ENCODE data around the gene NPHS1.

The NPHS1 gene

DNA sequence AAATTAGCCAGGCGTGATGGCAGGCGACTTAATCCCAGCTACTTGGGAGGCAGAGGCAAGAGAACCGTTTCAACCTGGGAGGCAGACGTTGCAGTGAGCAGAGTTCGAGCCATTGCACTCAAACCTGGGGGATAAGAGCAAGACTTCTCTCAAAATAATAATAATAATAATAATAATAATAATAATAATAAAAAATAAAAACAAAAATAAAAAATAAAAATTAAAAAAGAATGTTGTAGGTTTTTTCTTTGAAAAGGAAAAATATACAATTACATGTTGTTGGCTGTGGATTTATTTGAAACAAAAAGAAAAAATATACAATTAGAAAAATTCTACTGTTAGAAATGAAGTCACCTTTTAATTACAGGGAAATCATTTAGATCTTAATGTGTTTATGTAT is 28.2 kb downstream of the NPHS1 start:
- CTCF ChIA-PET, result no interaction called here
- Histone ChIP-seq H3K9me3 (ENCODE audit: control insufficient read depth, insufficient read depth, low read depth, low read length) (no peaks in the 10 kb centered on the region), H3K27ac (ENCODE audit: extremely low read depth, low read depth, low read length) (no peak overlapping the region), H3K4me3 (ENCODE audit: low read depth, low read length) (no peak overlapping the region), H3K36me3 (ENCODE audit: control insufficient read depth in 2 of 2, insufficient read depth in 1 of 2, low read length in 2 of 2) (no peaks in the 10 kb centered on the region; a peak in 1 of 3 replicates), H3K4me1 (ENCODE audit: control insufficient read depth, insufficient read depth, low read length) (peaks cover 4% of the 10 kb centered on the region)
- TF ChIP-seq REPIN1 (tag by site-specific recombination; IDR thresholded peaks at IDR 0.05; ENCODE audit: low read depth) (peak; percentile 19; the same call in 1 of the 2 replicates), ZNF677 (tag by site-specific recombination; IDR thresholded peaks at IDR 0.05) (no peak), KLF9 (tag by site-specific recombination; IDR thresholded peaks at IDR 0.05; ENCODE audit: low read depth) (no peak)
- TF ChIP-seq, protein P1, sequence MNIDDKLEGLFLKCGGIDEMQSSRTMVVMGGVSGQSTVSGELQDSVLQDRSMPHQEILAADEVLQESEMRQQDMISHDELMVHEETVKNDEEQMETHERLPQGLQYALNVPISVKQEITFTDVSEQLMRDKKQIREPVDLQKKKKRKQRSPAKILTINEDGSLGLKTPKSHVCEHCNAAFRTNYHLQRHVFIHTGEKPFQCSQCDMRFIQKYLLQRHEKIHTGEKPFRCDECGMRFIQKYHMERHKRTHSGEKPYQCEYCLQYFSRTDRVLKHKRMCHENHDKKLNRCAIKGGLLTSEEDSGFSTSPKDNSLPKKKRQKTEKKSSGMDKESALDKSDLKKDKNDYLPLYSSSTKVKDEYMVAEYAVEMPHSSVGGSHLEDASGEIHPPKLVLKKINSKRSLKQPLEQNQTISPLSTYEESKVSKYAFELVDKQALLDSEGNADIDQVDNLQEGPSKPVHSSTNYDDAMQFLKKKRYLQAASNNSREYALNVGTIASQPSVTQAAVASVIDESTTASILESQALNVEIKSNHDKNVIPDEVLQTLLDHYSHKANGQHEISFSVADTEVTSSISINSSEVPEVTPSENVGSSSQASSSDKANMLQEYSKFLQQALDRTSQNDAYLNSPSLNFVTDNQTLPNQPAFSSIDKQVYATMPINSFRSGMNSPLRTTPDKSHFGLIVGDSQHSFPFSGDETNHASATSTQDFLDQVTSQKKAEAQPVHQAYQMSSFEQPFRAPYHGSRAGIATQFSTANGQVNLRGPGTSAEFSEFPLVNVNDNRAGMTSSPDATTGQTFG (tag by site-specific recombination; IDR thresholded peaks at IDR 0.05; ENCODE audit: borderline replicate concordance), result no peak
- POLR2A ChIA-PET, result no interaction called here

- Histone ChIP-seq H3K36me3 (ENCODE audit: control insufficient read depth in 2 of 2, insufficient read depth in 1 of 2, low read length in 2 of 2) (no peaks in the 10 kb centered on the region; a peak in 1 of 3 replicates), H3K9me3 (ENCODE audit: control insufficient read depth, insufficient read depth, low read depth, low read length) (no peaks in the 10 kb centered on the region), H3K27ac (ENCODE audit: extremely low read depth, low read depth, low read length) (no peak overlapping the region), H3K4me3 (ENCODE audit: low read depth, low read length) (no peak overlapping the region), H3K4me1 (ENCODE audit: control insufficient read depth, insufficient read depth, low read length) (peaks cover 4% of the 10 kb centered on the region)
- TF ChIP-seq OVOL3 (tag by site-specific recombination; IDR thresholded peaks at IDR 0.05) (no peak), ZNF341 (tag by site-specific recombination; IDR thresholded peaks at IDR 0.05; ENCODE audit: low read depth) (no peak), ZBTB17 (tag by site-specific recombination; IDR thresholded peaks at IDR 0.05) (peak; percentile 99), ZNF600 (tag by site-specific recombination; IDR thresholded peaks at IDR 0.05) (no peak)
- ChIA-PET CTCF (interaction anchor here (0.6 to 0.8 kb wide), 3 partner anchors 10 to 128 kb away, joined by 3 to 4 read pairs (median 3); no protein-coding TSS in a partner anchor), POLR2A (interaction anchor here (0.7 kb wide), 1 partner anchor 91 kb away, joined by 4 read pairs; no protein-coding TSS in a partner anchor)
These were observed 29.7 kb downstream of the NPHS1 start for GRCh38 chr19:35822579-35822978.

GRCh38 chr19:35818445-35818844 is 33.9 kb downstream of the NPHS1 start:
- POLR2A ChIA-PET, result interaction anchor here (0.7 to 1.3 kb wide), 3 partner anchors 27 to 146 kb away, joined by 3 to 9 read pairs (median 4); no protein-coding TSS in a partner anchor
- no peaks in the 10 kb centered on the region for H3K9me3 ChIP-seq (ENCODE audit: control insufficient read depth, insufficient read depth, low read depth, low read length)
- peaks cover 4% of the 10 kb centered on the region for H3K4me1 ChIP-seq (ENCODE audit: control insufficient read depth, insufficient read depth, low read length)
- no peak overlapping the region for H3K4me3 ChIP-seq (ENCODE audit: low read depth, low read length)
- H3K36me3 ChIP-seq (ENCODE audit: control insufficient read depth in 2 of 2, insufficient read depth in 1 of 2, low read length in 2 of 2), result no peaks in the 10 kb centered on the region; a peak in 1 of 3 replicates
- H3K27ac ChIP-seq (ENCODE audit: extremely low read depth, low read depth, low read length), result no peak overlapping the region
- CTCF ChIA-PET, result interaction anchor here (0.6 to 3.6 kb wide), 14 partner anchors 10 to 752 kb away, joined by 3 to 16 read pairs (median 8); no protein-coding TSS in a partner anchor
- TF ChIP-seq ZNF157 (tag by site-specific recombination; IDR thresholded peaks at IDR 0.05) (no peak), ZNF747 (tag by site-specific recombination; IDR thresholded peaks at IDR 0.05) (no peak), ZNF426 (tag by site-specific recombination; IDR thresholded peaks at IDR 0.05) (no peak), ZNF571 (tag by site-specific recombination; IDR thresholded peaks at IDR 0.05) (no peak), ZNF488 (tag by site-specific recombination; IDR thresholded peaks at IDR 0.05) (no peak), PRDM10 (tag by site-specific recombination; IDR thresholded peaks at IDR 0.05) (peak; percentile 43), ZSCAN16 (tag by site-specific recombination; IDR thresholded peaks at IDR 0.05) (no peak), PRDM1 (tag by site-specific recombination; IDR thresholded peaks at IDR 0.05) (peak; percentile 95), ZSCAN4 (tag by site-specific recombination; IDR thresholded peaks at IDR 0.05) (no peak)
- TF ChIP-seq, protein P2, sequence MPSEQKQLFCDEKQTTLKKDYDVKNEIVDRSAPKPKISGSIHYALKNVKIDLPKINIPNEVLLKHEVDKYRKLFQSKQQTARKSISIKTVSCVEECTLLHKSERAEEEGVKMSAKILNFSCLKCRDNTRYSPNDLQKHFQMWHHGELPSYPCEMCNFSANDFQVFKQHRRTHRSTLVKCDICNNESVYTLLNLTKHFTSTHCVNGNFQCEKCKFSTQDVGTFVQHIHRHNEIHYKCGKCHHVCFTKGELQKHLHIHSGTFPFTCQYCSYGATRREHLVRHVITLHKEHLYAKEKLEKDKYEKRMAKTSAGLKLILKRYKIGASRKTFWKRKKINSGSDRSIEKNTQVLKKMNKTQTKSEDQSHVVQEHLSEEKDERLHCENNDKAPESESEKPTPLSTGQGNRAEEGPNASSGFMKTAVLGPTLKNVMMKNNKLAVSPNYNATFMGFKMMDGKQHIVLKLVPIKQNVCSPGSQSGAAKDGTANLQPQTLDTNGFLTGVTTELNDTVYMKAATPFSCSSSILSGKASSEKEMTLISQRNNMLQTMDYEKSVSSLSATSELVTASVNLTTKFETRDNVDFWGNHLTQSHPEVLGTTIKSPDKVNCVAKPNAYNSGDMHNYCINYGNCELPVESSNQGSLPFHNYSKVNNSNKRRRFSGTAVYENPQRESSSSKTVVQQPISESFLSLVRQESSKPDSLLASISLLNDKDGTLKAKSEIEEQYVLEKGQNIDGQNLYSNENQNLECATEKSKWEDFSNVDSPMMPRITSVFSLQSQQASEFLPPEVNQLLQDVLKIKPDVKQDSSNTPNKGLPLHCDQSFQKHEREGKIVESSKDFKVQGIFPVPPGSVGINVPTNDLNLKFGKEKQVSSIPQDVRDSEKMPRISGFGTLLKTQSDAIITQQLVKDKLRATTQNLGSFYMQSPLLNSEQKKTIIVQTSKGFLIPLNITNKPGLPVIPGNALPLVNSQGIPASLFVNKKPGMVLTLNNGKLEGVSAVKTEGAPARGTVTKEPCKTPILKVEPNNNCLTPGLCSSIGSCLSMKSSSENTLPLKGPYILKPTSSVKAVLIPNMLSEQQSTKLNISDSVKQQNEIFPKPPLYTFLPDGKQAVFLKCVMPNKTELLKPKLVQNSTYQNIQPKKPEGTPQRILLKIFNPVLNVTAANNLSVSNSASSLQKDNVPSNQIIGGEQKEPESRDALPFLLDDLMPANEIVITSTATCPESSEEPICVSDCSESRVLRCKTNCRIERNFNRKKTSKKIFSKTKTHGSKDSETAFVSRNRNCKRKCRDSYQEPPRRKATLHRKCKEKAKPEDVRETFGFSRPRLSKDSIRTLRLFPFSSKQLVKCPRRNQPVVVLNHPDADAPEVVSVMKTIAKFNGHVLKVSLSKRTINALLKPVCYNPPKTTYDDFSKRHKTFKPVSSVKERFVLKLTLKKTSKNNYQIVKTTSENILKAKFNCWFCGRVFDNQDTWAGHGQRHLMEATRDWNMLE (tag by site-specific recombination; conservative IDR thresholded peaks at IDR 0.05; ENCODE audit: low read depth), result no peak

Measured in HEK293 (cell line).